SU-DHL-6 (cell line): Measurements from ENCODE around the gene OASL.

Experiments
- H2AFZ ChIP-seq: fragments of 200-600 bp; sonication (generic); 2 replicates; pipeline ENCODE4 v1.6.1; 2014; ENCODE audit warnings: low read depth, mild to moderate bottlenecking, moderate library complexity, mixed read lengths, antibody characterized with exemption, low read length; ENCODE audit not compliant: severe bottlenecking
- H3F3A ChIP-seq: fragments of 200-600 bp; shearing (Covaris generic); 2 replicates; pipeline ENCODE4 v1.6.0; 2016; ENCODE audit warnings: antibody characterized with exemption, mild to moderate bottlenecking; ENCODE audit not compliant: insufficient read depth
- H3K27ac ChIP-seq: fragments of 200-600 bp; sonication (generic); 2 replicates; pipeline ENCODE4 v1.5.1; 2016; ENCODE audit warnings: low read depth, mild to moderate bottlenecking, low read length, moderate library complexity, mixed read lengths
- H3K27me3 ChIP-seq: fragments of 200-600 bp; sonication (generic), shearing (Covaris generic); 2 replicates; pipeline ENCODE4 v1.6.0; 2014; ENCODE audit warnings: mild to moderate bottlenecking, low read length
- H3K36me3 ChIP-seq: fragments of 200-600 bp; sonication (generic); 2 replicates; pipeline ENCODE4 v1.6.1; 2014; ENCODE audit warnings: mild to moderate bottlenecking, low read length, mixed read lengths
- H3K4me2 ChIP-seq: fragments of 300-600, 200-600 bp; shearing (Covaris generic), sonication (generic); 2 replicates; pipeline ENCODE4 v1.6.0; 2014; ENCODE audit warnings: low read length, low read depth, mild to moderate bottlenecking; ENCODE audit not compliant: poor library complexity, severe bottlenecking
- H3K4me3 ChIP-seq: fragments of 200-600 bp; sonication (generic); 2 replicates; pipeline ENCODE4 v1.5.1; 2014; ENCODE audit warnings: antibody characterized with exemption, low read length, mild to moderate bottlenecking, mixed read lengths; ENCODE audit not compliant: insufficient read depth, poor library complexity, severe bottlenecking
- H3K79me2 ChIP-seq: fragments of 200-600 bp; sonication (generic); 2 replicates; pipeline ENCODE4 v1.6.1; 2014; ENCODE audit warnings: mild to moderate bottlenecking, low read length, moderate library complexity; ENCODE audit not compliant: insufficient read depth
- H3K9ac ChIP-seq: fragments of 200-600 bp; sonication (generic); 2 replicates; pipeline ENCODE4 v1.7.0; 2014; ENCODE audit warnings: mild to moderate bottlenecking, low read length
- H3K9me2 ChIP-seq: fragments of 200-600 bp; sonication (generic); replicated peaks from 2 replicates; pipeline ENCODE4 v1.6.1; 2014; ENCODE audit warnings: low read length; ENCODE audit not compliant: insufficient read depth
- H3K9me3 ChIP-seq: fragments of 200-600 bp; sonication (generic); 2 replicates; pipeline ENCODE4 v1.6.1; 2014; ENCODE audit warnings: low read length, mixed read lengths; ENCODE audit not compliant: insufficient read depth
- H4K20me1 ChIP-seq: fragments of 200-600 bp; sonication (generic); 2 replicates; pipeline ENCODE4 v1.6.1; 2014; ENCODE audit warnings: low read depth, mild to moderate bottlenecking, antibody characterized with exemption, low read length, moderate library complexity, mixed read lengths
- EZH2phosphoT487 ChIP-seq: fragments of 200-600 bp; sonication (generic), shearing (Covaris generic); conservative IDR thresholded peaks from 2 replicates; pipeline ENCODE4 v1.6.1; 2018; ENCODE audit warnings: mild to moderate bottlenecking, antibody characterized with exemption, low read length, moderate library complexity, mixed read lengths
- TF ChIP-seq, protein P1 (sequence below): fragments of 200-600 bp; sonication (generic); IDR thresholded peaks from one replicate; pipeline ENCODE4 v1.5.1; 2017; ENCODE audit warnings: antibody characterized with exemption, mild to moderate bottlenecking, low read length, moderate library complexity; ENCODE audit not compliant: insufficient read depth, poor library complexity, severe bottlenecking

Gene OASL

DNA sequence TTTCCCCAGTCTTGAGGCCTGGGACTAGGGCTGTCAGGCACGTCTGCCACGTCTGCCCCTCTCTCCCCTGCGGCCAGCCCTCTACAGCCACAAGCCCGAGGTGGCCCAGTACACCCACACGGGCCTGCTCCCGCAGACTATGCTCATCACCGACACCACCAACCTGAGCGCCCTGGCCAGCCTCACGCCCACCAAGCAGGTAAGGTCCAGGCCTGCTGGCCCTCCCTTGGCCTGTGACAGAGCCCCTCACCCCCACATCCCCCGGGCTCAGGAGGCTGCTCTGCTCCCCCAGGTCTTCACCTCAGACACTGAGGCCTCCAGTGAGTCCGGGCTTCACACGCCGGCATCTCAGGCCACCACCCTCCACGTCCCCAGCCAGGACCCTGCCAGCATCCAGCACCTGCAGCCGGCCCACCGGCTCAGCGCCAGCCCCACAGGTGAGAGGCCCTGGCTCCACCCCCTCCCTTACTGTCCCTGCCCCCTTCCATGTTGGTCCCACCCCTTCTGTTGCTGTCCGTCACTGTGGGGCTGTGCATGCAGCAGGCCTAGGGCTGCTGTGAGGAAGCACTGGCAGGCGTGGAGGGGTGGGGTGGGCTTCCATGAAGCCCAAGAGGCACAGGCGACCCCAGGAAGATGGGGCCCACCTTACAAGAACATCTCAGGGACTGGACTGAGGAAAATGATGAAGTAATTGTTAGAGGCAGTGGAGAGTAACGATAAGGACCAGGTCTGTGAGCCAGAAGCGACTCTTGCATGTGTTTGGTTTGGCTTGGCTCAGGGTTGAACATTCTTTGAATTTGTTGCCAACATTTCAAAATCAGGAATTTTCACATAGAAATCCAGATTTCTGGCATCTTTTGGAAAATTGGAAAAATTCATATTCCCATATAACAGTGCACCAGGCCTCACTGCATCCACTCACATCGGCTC lies 39.6 kb downstream of the OASL start:
- Histone ChIP-seq H4K20me1 (no peaks in the 10 kb centered on the region), H2AFZ (no peak overlapping the region), H3F3A (no peaks in the 10 kb centered on the region), H3K9ac (no peak overlapping the region), H3K36me3 (0 out of 2 replicates have a peak, but pooled peaks cover 2% of the 10 kb centered on the region), H3K27me3 (no peaks in the 10 kb centered on the region), H3K4me2 (no peak overlapping the region), H3K4me3 (no peak overlapping the region), H3K9me3 (no peaks in the 10 kb centered on the region), H3K79me2 (no peaks in the 10 kb centered on the region), H3K9me2 (no peaks in the 10 kb centered on the region), H3K27ac (no peak overlapping the region)
- TF ChIP-seq, protein P1, sequence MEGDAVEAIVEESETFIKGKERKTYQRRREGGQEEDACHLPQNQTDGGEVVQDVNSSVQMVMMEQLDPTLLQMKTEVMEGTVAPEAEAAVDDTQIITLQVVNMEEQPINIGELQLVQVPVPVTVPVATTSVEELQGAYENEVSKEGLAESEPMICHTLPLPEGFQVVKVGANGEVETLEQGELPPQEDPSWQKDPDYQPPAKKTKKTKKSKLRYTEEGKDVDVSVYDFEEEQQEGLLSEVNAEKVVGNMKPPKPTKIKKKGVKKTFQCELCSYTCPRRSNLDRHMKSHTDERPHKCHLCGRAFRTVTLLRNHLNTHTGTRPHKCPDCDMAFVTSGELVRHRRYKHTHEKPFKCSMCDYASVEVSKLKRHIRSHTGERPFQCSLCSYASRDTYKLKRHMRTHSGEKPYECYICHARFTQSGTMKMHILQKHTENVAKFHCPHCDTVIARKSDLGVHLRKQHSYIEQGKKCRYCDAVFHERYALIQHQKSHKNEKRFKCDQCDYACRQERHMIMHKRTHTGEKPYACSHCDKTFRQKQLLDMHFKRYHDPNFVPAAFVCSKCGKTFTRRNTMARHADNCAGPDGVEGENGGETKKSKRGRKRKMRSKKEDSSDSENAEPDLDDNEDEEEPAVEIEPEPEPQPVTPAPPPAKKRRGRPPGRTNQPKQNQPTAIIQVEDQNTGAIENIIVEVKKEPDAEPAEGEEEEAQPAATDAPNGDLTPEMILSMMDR, result no peak
- no peak for TF ChIP-seq EZH2phosphoT487

DNA sequence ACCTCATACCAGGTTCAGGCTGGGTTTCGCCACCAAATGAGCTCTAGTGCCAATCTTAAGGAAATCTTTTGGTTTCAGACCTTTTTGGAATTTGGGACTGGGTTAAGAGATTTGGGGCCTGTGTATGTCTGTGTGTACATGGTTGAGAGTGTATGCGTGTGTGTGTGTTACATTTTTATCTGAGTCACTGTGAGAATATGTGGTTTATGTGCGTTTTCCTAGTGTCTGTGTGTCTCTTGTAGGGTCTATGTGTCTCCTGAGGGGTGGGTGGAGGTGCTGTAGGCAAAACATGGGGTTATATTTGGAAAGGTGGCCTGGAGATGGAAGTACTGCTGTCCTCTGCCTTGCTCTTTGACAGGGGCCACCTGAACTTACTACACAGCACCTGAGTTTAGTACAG lies 40.6 kb downstream of the OASL start:
- Histone ChIP-seq H2AFZ (no peak overlapping the region), H3K27me3 (no peaks in the 10 kb centered on the region), H3K9ac (no peak overlapping the region), H3K4me2 (no peak overlapping the region), H3K27ac (no peak overlapping the region), H3K4me3 (no peak overlapping the region), H3K9me3 (no peaks in the 10 kb centered on the region), H4K20me1 (no peaks in the 10 kb centered on the region), H3K79me2 (no peaks in the 10 kb centered on the region), H3K9me2 (no peaks in the 10 kb centered on the region), H3F3A (no peaks in the 10 kb centered on the region), H3K36me3 (0 out of 2 replicates have a peak, but pooled peaks cover under 1% of the 10 kb centered on the region)
- TF ChIP-seq, protein P1, result no peak
- TF ChIP-seq EZH2phosphoT487, result no peak

DNA sequence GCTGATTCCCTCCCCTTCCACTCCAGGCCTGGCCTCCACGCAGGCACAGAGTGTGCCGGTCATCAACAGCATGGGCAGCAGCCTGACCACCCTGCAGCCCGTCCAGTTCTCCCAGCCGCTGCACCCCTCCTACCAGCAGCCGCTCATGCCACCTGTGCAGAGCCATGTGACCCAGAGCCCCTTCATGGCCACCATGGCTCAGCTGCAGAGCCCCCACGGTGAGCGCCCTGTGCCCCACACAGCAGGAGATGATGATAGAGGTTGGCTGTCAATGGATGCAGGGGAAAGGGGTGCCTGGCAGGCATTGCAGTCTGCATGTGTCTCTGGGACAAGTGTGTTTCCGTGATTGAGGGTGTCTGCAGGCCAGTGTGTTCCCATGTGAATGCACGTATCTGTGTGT lies 41.6 kb downstream of the OASL start:
- H3K27ac ChIP-seq, result no peak overlapping the region
- no peak overlapping the region for H3K9ac ChIP-seq
- H3K36me3 ChIP-seq, result no peaks in the 10 kb centered on the region
- TF ChIP-seq EZH2phosphoT487, result no peak
- TF ChIP-seq, protein P1, result no peak
- H3K9me2 ChIP-seq, result no peaks in the 10 kb centered on the region
- H3K27me3 ChIP-seq, result no peaks in the 10 kb centered on the region
- H4K20me1 ChIP-seq, result no peaks in the 10 kb centered on the region
- H3K79me2 ChIP-seq, result no peaks in the 10 kb centered on the region
- no peak overlapping the region for H3K4me2 ChIP-seq
- no peak overlapping the region for H3K4me3 ChIP-seq
- H2AFZ ChIP-seq, result no peak overlapping the region
- no peaks in the 10 kb centered on the region for H3F3A ChIP-seq
- no peaks in the 10 kb centered on the region for H3K9me3 ChIP-seq
